Measurements from ENCODE around the gene MYRF. TPM values are rescaled to one million over a fixed set of nuclear protein-coding genes. Genes with fewer than 3 reads are reported as not detected.

Gene MYRF
- total RNA-seq, 1 donor from 2014 or later, result 0.78 TPM

DNA sequence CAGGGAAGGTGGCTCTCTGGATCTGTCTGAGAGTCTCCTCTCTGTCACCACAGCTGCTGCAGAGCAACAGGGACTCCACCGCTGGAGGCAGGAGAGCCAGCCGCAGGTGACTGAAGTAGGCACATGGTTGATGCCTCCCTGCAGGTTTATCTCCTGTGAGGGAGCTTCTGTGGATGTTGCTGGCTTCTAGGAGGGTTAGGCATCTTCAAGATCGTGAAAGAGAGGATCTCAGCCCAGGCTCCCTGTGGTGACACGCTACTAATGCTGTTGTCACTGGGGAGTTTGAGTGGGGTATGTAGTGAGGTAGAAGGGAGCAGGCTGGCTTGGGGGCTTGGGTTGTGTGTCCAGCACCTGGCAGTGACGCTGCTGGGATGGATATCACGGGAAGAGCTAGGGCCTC, 38.1 kb upstream of the MYRF start:
- POLR2A ChIA-PET, result no interaction called here
- Mint-ChIP-seq H3K4me1 (no peaks in the 10 kb centered on the region), H3K4me3 (no peak overlapping the region), H3K9me3 (no peaks in the 10 kb centered on the region), H3K27me3 (peaks cover 3% of the 10 kb centered on the region), H3K27ac (no peak overlapping the region), H3K36me3 (ENCODE audit: low read depth) (no peaks in the 10 kb centered on the region)
- ATAC-seq (ENCODE audit: low read depth) (no peak), DNase-seq (no peak)
- intact Hi-C loops (cut with micrococcal nuclease), result no loop called here
- TF ChIP-seq, protein P1, sequence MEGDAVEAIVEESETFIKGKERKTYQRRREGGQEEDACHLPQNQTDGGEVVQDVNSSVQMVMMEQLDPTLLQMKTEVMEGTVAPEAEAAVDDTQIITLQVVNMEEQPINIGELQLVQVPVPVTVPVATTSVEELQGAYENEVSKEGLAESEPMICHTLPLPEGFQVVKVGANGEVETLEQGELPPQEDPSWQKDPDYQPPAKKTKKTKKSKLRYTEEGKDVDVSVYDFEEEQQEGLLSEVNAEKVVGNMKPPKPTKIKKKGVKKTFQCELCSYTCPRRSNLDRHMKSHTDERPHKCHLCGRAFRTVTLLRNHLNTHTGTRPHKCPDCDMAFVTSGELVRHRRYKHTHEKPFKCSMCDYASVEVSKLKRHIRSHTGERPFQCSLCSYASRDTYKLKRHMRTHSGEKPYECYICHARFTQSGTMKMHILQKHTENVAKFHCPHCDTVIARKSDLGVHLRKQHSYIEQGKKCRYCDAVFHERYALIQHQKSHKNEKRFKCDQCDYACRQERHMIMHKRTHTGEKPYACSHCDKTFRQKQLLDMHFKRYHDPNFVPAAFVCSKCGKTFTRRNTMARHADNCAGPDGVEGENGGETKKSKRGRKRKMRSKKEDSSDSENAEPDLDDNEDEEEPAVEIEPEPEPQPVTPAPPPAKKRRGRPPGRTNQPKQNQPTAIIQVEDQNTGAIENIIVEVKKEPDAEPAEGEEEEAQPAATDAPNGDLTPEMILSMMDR (IDR thresholded peaks at IDR 0.05), result no peak
- CTCF ChIA-PET, result no interaction called here

DNA sequence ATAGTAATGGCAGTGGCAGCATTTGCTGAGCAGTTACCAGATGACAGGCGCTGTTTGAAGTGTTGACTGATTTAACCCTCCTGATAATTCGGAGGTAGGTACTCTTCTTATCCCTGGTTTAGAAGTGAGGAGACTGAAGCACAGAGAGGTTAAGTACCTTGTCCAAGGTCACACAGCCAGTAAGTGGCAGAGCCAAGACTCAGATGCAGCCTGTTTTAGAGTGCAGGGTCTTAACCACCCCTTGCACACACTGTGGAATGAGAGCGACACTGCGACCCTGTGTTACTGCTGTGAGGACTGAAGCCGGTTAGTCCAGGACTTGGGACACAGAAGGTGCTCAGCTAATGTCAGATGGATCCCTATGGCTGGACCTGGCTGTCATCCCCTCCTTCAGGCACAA, 37.5 kb upstream of the MYRF start:
- POLR2A ChIA-PET, result no interaction called here
- H3K4me3 Mint-ChIP-seq, result no peak overlapping the region

GRCh38 chr11:61715867-61716266, 36.6 kb upstream of the MYRF start:
- TF ChIP-seq, protein P1 (IDR thresholded peaks at IDR 0.05), result no peak
- Mint-ChIP-seq H3K9me3 (no peaks in the 10 kb centered on the region), H3K4me1 (no peaks in the 10 kb centered on the region), H3K27ac (no peak overlapping the region), H3K36me3 (ENCODE audit: low read depth) (no peaks in the 10 kb centered on the region), H3K27me3 (no peaks in the 10 kb centered on the region), H3K4me3 (no peak overlapping the region)
- ATAC-seq (ENCODE audit: low read depth) (no peak), DNase-seq (no peak)
- intact Hi-C loops (cut with micrococcal nuclease), result no loop called here
- POLR2A ChIA-PET, result interaction anchor here (0.5 kb wide), 1 partner anchor 220 kb away, joined by 3 read pairs; no protein-coding TSS in a partner anchor
- CTCF ChIA-PET, result no interaction called here

More for the DNA sequence above, 37.5 kb upstream of the MYRF start:
- no peak for ATAC-seq (ENCODE audit: low read depth)
- no peaks in the 10 kb centered on the region for H3K36me3 Mint-ChIP-seq (ENCODE audit: low read depth)
- DNase-seq, result no peak
- CTCF ChIA-PET, result no interaction called here
- TF ChIP-seq, protein P1 (IDR thresholded peaks at IDR 0.05), result no peak
- intact Hi-C loops (cut with micrococcal nuclease), result no loop called here
- no peak overlapping the region for H3K27ac Mint-ChIP-seq
- H3K4me1 Mint-ChIP-seq, result no peaks in the 10 kb centered on the region
- H3K27me3 Mint-ChIP-seq, result peaks cover 3% of the 10 kb centered on the region
- H3K9me3 Mint-ChIP-seq, result no peaks in the 10 kb centered on the region

DNA sequence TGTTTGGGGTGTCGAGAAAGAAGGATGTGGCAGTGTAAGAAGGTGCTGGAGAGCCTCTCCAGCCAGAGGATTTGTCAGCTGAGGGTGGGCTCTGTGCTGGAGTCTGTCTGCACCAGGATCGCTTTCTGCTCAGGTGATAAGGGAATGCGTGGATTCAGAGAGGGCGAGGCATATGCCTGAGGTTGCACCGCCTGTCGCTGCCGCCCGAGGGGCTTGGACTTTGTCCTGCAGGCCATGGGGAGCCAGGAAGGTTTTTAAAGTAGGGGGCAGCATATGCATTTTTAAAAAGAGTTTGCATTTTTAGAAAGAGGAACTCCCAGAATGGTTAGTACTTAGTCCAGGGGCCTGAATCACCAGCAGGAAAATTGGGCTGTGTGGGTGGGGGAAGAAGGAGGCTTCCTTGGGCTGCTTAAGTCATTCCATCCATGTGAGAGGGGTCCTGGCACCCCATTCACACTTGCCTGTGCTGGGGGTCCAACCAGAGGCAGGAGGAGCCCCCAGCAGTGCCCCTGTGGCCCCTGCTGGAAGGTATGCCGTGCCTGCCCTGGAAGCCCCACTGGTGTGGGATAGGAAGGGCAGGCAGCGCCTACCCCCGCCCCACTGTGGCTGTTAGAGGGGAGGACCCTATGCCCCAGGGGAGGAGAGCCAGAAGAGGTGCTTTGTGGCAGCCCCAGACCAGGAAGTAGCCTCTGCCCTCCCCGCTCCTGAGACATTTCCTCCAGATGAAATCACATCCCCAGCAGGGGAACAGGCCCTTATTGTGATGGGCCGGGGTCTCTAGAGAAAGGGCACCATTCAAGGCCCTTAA, 35.8 kb upstream of the MYRF start:
- CTCF ChIA-PET, result no interaction called here
- POLR2A ChIA-PET, result no interaction called here
- H3K27ac Mint-ChIP-seq, result no peak overlapping the region
- no peaks in the 10 kb centered on the region for H3K9me3 Mint-ChIP-seq
- TF ChIP-seq, protein P1 (IDR thresholded peaks at IDR 0.05), result no peak
- H3K4me3 Mint-ChIP-seq, result no peak overlapping the region
- H3K4me1 Mint-ChIP-seq, result no peaks in the 10 kb centered on the region
- no peak for ATAC-seq (ENCODE audit: low read depth)
- no peaks in the 10 kb centered on the region for H3K27me3 Mint-ChIP-seq
- no peaks in the 10 kb centered on the region for H3K36me3 Mint-ChIP-seq (ENCODE audit: low read depth)
- intact Hi-C loops (cut with micrococcal nuclease), result no loop called here
- DNase-seq, result no peak

DNA sequence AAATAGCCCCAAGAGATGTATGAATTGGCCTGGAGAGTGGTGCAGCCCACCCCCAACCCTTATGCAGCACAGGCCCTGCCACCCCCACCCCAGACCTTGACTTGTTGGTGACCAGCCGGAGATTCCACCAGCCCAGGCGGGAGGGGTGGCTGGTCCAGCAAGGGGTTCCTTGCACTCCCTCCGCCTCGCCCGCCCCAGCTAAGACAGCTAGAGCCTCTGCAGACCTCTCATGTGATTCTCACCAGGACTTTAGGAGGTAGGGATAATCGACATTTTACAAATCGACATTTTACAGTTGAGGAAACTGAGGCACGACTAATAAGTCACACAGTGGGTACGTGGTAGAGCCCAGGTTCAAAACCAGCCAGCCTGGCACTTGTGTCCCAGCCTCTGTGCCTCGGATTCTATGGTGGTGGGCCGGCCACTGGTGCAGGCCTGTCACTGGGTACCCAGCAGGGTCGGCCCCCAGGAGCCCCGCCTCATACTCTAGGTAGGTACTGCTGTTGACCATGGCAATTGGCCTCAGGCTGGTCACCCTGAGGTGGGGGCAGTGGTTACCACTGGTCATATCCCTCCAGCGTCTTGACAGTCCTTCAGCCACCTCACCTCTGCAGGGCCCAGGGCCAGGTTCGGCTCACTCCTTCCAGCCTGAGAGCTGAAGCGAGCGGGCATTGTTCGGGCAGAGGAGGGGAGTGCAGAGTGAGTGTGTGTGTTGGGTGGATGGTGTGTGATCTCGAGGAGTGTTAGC, 35.0 kb upstream of the MYRF start:
- H3K4me3 Mint-ChIP-seq, result no peak overlapping the region
- intact Hi-C loops (cut with micrococcal nuclease), result no loop called here
- H3K9me3 Mint-ChIP-seq, result no peaks in the 10 kb centered on the region
- no peak overlapping the region for H3K27ac Mint-ChIP-seq
- no peaks in the 10 kb centered on the region for H3K4me1 Mint-ChIP-seq
- no peaks in the 10 kb centered on the region for H3K36me3 Mint-ChIP-seq (ENCODE audit: low read depth)
- ATAC-seq (ENCODE audit: low read depth) (no peak), DNase-seq (no peak)
- TF ChIP-seq, protein P1 (IDR thresholded peaks at IDR 0.05), result no peak
- H3K27me3 Mint-ChIP-seq, result no peaks in the 10 kb centered on the region
- ChIA-PET POLR2A (no interaction called here), CTCF (no interaction called here)
